Subcutaneous adipose tissue (tissue), 4 donors: ENCODE data around the gene SEC22A. TPM values are rescaled to one million over a fixed set of nuclear protein-coding genes. Genes with fewer than 3 reads are reported as not detected.

Experiments
- CTCF ChIP-seq: fragments of 450-650 bp; IDR thresholded peaks from one replicate; pipeline ENCODE4 v1.5.1; 2016; ENCODE audit warnings: low read depth, mild to moderate bottlenecking, control low read depth, antibody characterized with exemption, moderate library complexity
- total RNA-seq, 4 donors: library from RNA; depleted of rRNA; stranded (reverse); fragments of >200 nt; gene quantifications; one replicate each; pipeline ENCODE4 v1.1.0, GENCODE V29; 2016

Gene SEC22A
- total RNA-seq, 4 donors from 2014 or later = 11.3 to 28.7 (median 22.0) TPM

DNA sequence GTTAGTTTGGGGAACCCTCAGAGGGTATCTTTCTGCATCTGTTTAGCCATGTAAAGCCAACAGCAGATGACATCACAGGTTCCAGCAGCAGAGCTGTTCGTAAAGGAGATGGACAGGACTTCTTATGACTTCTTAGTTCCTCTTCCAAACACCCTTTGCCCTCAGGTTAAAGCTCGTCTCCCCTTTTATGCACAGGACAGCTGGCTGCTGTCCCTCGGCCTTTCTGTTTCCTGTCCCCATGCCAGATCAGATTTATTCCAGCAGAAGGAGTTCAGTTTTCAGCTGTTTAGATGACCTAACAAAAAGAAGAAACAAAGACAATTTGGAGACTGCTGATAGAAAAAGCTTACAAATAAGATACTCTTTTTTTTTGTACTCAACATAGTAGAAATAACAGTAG lies 45.1 kb downstream of the SEC22A start:
- TF ChIP-seq CTCF = no peak

- TF ChIP-seq CTCF = no peak
Measured at GRCh38 chr3:123256256-123256655, 54.5 kb downstream of the SEC22A start.

DNA sequence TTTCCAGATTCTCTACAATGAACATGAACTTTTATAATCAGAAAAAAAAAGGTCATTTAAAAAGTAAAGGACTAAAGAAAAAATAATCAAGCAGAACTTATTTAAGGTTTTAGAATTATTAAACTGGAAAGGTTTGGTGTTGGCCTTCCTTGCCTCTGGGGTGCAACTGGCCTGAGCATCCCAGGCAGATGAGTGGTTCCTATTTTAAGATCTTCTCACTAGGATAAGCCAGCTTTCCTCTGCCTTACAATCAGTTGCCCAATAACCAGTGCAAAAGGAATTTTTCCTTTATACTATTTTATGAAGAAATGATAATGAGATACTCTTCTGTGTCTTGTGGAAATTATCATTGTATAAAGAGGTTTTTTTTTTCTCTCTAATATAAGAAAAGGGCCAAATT lies 56.6 kb downstream of the SEC22A start:
- no peak for TF ChIP-seq CTCF

DNA sequence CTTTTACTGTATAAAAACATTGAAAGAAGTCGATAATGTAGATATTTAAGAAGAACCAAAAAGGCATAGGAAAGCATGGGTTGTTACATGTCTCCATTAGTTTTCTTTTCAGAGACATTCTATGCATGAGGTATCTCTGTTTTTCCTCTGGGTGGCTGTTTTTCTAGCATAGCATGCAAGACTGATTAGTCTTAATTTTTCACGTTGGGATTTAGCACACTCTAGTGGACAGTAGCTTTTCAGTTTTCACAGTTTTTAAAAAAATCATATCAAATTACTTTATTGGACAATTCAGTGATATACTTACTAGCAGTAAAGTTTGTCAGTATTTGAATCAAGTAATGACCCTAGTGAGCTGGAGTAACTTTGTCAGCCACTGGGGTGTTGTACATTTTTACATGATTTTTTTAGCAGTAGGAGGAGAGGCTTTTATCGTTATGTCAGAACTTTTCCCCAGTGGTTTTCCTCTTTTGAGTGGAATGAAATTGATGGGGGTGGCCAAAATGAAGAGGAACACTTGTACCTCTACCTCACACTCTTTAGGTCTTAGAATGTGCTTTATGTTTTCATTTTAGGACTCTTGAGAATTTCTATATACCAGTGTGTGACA lies 57.2 kb downstream of the SEC22A start:
- TF ChIP-seq CTCF = no peak

- TF ChIP-seq CTCF = no peak
Measured at GRCh38 chr3:123261666-123262065, 59.9 kb downstream of the SEC22A start.

- no peak for TF ChIP-seq CTCF
Measured at GRCh38 chr3:123262226-123262625, 60.5 kb downstream of the SEC22A start.

GRCh38 chr3:123262868-123263267 lies 61.1 kb downstream of the SEC22A start:
- no peak for TF ChIP-seq CTCF
